Pancreas (tissue), 10 donors: ENCODE data around the gene CFAP69. TPM values are rescaled to one million over a fixed set of nuclear protein-coding genes. Genes with fewer than 3 reads are reported as not detected.
"Not testable (repeated sequence)": the region's sequence is repeated elsewhere in the genome, so short reads cannot be mapped to it uniquely, and the experiment has no call there.

ENCODE experiments used
- ATAC-seq, 4 donors: fragments of 200-7000 bp; cut with Tn5 transposase; one replicate each; pipeline versions ENCODE4 v1.8.0 to v1.9.1; 2020; ENCODE audit warnings: mild to moderate bottlenecking in 4 of 4, moderate library complexity in 4 of 4
- DNase-seq, 6 donors: peaks; one replicate each; pipeline ENCODE4 v3.0.0-alpha.2; 2020
- FAIRE-seq: peaks from 2 replicates; lab custom pipeline; 2012; peaks lifted over from hg19 to GRCh38; lab: Jason Lieb, UNC
- H3K27ac ChIP-seq, 4 donors: fragments of 200-600 bp; sonication (generic); 1 replicate in 3 of 4; 2 replicates in 1 of 4; pipeline versions ENCODE4 v1.5.0 to v1.8.0; 2020
- H3K27me3 ChIP-seq, 4 donors: fragments of 200-600 bp; one replicate each; pipeline ENCODE4 v1.8.0; 2021
- H3K36me3 ChIP-seq, 3 donors: fragments of 200-600 bp; sonication (generic) in 1 of 3; one replicate each; pipeline versions ENCODE4 v1.5.0 to v1.8.0; 2020 to 2021
- H3K4me1 ChIP-seq, 3 donors: fragments of 200-600 bp; one replicate each; pipeline ENCODE4 v1.8.0; 2021
- H3K4me3 ChIP-seq, 4 donors: fragments of 200-600 bp; sonication (generic) in 2 of 4; one replicate each; pipeline versions ENCODE4 v1.5.0 to v1.8.0; 2020 to 2021
- H3K9me3 ChIP-seq, 4 donors: fragments of 200-600 bp; one replicate each; pipeline ENCODE4 v1.8.0; 2021
- WGBS, 2 donors: extraction: QIAGEN DNeasy Blood & Tissue Kit; methylation state at CpG; one replicate each; pipeline ENCODE4 v1.1.7; 2013; 5-methylcytosine and 5-hydroxymethylcytosine counted together
- intact Hi-C, 3 donors: fragments of 100-400 bp; cut with DNase I; formaldehyde crosslinking; loops; one replicate each; pipeline versions ENCODE4 v1.11.1 to v1.14.2; 2022
- polyA plus RNA-seq, 2 donors: library from polyadenylated mRNA; stranded (reverse); fragments of 200-250 nt; gene quantifications; one replicate each; pipeline ENCODE4 v1.2.3, GENCODE V29; 2013
- total RNA-seq, 6 donors: library from RNA; stranded (reverse); fragmentation: NEBNext Ultra II Directional in 4 of 6; extraction: Animal tissue kit (Norgen Biotek cat#: 25700) in 4 of 6; gene quantifications; one replicate each; pipeline versions ENCODE4 v1.2.1 to v1.2.4, GENCODE V29; 2021 to 2023
- TF ChIP-seq, protein P1 (sequence below), 4 donors: fragments of 200-600 bp; sonication (generic) in 3 of 4; IDR thresholded peaks; one replicate each; pipeline versions ENCODE4 v1.5.0 to v1.8.0; 2021; ENCODE audit warnings: antibody characterized with exemption in 4 of 4
- donor health status: healthy with polysubstance abuse.
- donor health status: DM: no; HTN: no; CAD: no; lungs with moderate emphysema.
- donor health status: DM: no; HTN: no; CAD: no.
- donor health status: control.
- donor health status: control.
- donor health status: Bipolar disorder and iron deficiency.
- donor health status: DM: yes; HTN: yes; CAD: no.
- donor health status: DM: no; HTN: no; CAD: no.
- donor health status: DM: no; HTN: no; CAD: no.
- donor health status: DM: yes; HTN: yes; CAD: no.

CFAP69 gene
- total and polyA plus RNA-seq, 8 donors, result 2.6 to 12.8 (median 4.1) TPM

DNA sequence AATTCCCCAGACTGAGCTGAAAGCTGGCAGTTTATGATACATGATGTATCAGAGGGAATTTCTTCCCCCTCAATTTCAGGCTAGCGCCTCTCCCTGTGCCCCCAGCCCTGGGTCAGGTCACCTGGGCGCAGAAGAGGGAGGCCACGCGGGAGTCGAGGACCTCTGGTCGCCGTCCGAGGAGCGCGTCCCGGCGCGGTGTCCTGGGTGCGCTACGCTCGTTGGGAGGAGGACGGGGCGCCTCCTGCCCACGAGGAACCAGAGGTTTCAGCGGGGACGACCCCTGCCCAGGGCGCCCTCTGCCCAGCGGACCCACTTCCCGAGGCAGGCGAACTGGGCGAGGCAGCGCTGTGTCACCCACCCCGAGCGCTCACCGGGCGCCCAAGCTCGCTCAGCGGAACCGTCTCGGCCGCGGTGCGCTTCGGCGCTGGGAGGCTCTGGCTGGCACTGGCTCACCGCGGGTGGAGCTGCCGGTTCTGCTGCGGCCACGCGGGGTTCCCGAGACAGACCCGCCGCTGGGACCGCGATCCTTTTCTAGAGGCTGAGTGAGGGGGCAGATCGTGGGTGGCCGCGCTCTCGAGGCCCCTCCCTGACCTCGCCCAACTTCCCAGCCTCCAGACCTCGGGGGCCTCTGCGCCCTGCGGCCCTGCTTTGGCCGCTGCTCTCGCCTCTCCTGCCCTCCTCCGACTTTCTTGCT, 76.0 kb downstream of the CFAP69 start, which contains the start of gene FAM237B:
FAM237B (minus strand) TSS at position 504 of the 694 bp plus-strand sequence. CDS start 1,556 bp downstream, outside the sequence.
- H3K27me3 ChIP-seq, result peaks cover 0 to 28% (median 1%) of the 10 kb centered on the region in 4 donors
- peak within 1 kb of the TSS in 3 of 4 donors; percentile 20 to 34 (median 23) for H3K4me3 ChIP-seq
- H3K9me3 ChIP-seq, result no peaks in the 10 kb centered on the region
- ATAC-seq (peak; percentile 35 to 70 (median 64)), DNase-seq (peak in 2 of 6 donors; percentile 65 to 69), FAIRE-seq (no peak)
- 1 to 3% methylated on average over 53 to 62 of the region's 62 CpGs for WGBS, 2 donors
- intact Hi-C loops, result no loop called here
- no peaks in the 10 kb centered on the region for H3K36me3 ChIP-seq
- peaks cover 0 to 6% (median 0%) of the 10 kb centered on the region in 3 donors for H3K4me1 ChIP-seq
- H3K27ac ChIP-seq, result no peak within 1 kb of the TSS
- TF ChIP-seq, protein P1, sequence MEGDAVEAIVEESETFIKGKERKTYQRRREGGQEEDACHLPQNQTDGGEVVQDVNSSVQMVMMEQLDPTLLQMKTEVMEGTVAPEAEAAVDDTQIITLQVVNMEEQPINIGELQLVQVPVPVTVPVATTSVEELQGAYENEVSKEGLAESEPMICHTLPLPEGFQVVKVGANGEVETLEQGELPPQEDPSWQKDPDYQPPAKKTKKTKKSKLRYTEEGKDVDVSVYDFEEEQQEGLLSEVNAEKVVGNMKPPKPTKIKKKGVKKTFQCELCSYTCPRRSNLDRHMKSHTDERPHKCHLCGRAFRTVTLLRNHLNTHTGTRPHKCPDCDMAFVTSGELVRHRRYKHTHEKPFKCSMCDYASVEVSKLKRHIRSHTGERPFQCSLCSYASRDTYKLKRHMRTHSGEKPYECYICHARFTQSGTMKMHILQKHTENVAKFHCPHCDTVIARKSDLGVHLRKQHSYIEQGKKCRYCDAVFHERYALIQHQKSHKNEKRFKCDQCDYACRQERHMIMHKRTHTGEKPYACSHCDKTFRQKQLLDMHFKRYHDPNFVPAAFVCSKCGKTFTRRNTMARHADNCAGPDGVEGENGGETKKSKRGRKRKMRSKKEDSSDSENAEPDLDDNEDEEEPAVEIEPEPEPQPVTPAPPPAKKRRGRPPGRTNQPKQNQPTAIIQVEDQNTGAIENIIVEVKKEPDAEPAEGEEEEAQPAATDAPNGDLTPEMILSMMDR (IDR thresholded peaks at IDR 0.05), result no peak

DNA sequence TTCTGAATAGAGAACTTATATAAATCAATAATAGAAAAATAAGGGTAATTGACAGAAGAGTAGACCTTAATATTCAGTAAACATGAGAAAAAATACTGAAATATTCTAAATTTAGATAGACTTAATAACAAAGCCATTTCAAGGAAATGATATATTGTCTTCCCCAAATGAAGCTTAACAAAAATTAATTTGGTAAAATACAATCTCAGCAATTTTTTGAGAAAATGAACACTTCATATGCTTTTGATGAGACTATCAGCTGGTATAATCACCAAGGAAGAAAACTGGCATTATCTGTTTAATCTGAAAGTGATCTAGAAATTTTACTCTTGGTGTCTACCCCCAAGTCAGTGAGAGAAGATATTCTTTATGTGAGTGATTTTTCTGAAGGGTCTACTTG, 77.9 kb downstream of the CFAP69 start:
- Histone ChIP-seq H3K27ac (no peak overlapping the region), H3K27me3 (peaks cover 0 to 28% (median 1%) of the 10 kb centered on the region in 4 donors), H3K36me3 (no peaks in the 10 kb centered on the region), H3K9me3 (no peaks in the 10 kb centered on the region), H3K4me1 (peaks cover 0 to 6% (median 0%) of the 10 kb centered on the region in 3 donors), H3K4me3 (no peak overlapping the region)
- TF ChIP-seq, protein P1 (IDR thresholded peaks at IDR 0.05), result no peak
- intact Hi-C loops, result no loop called here
- no peak for DNase-seq
- FAIRE-seq, result no peak
- no peak for ATAC-seq

DNA sequence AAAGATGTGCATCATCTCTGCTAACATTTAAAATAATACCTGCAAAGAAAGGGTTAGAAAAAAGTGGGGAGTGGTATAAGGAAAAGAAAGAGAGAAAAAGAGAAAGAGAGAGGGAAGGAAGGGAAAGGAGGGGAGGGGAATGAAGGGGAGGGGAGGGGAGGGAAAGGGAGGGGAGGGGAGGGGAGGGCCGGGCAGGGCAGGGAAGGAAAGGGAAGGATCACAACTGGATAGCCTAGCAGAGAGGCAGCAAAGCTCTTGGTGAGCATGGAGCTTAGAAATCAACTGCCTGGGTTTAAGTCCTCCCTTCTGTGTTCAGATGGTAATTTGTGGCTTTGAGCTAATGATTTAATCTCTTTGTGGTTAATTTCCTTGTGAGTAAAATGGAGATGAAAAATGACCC, 81.5 kb downstream of the CFAP69 start:
- FAIRE-seq, result no peak
- 10 to 38% methylated on average over 1 of the region's 1 CpG for WGBS, 2 donors
- Histone ChIP-seq H3K36me3 (no peaks in the 10 kb centered on the region), H3K4me3 (no peak overlapping the region), H3K27me3 (peaks cover 0 to 10% (median 1%) of the 10 kb centered on the region in 4 donors), H3K4me1 (no peaks in the 10 kb centered on the region), H3K9me3 (no peaks in the 10 kb centered on the region), H3K27ac (no peak overlapping the region)
- intact Hi-C loops, result no loop called here
- TF ChIP-seq, protein P1 (IDR thresholded peaks at IDR 0.05), result no peak
- no peak for DNase-seq
- ATAC-seq, result no peak

DNA sequence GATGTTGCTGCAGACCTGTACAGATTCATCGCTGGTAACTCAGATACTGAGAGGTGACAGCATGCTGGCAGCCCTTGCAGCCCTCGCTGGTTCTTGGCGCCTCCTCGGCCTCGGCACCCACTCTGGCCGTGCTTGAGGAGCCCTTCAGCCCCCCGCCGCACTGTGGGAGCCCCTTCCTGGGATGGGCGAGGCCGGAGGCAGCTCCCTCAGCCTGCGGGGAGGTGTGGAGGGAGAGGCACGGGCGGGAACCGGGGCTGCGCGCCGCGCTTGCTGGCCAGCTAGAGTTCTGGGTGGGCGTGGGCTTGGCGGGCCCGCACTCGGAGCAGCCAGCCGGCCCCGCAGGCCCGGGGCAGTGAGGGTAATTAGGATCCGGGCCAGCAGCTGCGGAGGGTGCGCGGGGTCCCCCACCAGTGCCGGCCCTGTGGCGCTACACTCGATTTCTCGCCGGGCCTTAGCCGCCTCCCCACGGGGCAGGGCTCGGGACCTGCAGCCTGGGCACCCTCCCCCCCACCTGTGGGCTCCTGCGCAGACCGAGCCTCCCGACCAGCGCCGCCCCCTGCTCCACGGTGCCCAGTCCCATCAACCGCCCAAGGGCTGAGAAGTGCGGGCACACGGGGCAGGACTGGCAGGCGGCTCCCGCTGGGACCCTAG, 89.3 kb downstream of the CFAP69 start:
- WGBS, 2 donors, result 91% methylated on average over 47 to 48 of the region's 48 CpGs

DNA sequence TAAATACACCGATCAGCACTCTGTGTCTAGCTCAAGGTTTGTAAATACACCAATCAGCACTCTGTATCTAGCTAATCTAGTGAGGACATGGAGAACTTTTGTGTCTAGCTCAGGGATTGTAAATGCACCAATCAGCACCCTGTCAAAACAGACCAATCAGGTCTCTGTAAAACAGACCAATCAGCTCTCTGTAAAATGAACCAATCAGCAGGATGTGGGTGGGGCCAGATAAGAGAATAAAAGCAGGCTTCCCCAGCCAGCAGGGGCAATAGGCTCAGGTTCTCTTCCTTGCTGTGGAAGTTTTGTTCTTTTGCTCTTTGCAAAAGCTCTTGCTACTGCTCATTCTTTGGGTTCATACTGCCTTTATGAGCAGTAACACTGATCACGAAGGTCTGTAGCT, 90.0 kb downstream of the CFAP69 start:
- H3K36me3 ChIP-seq, ATAC-seq, intact Hi-C loops, H3K27me3 ChIP-seq, H3K27ac ChIP-seq, DNase-seq, H3K9me3 ChIP-seq, H3K4me1 ChIP-seq, H3K4me3 ChIP-seq, FAIRE-seq: not testable (repeated sequence)
- 73 to 79% methylated on average over 2 of the region's 2 CpGs for WGBS, 2 donors

More for the DNA sequence above, 89.3 kb downstream of the CFAP69 start:
- intact Hi-C loops, result no loop called here
- Histone ChIP-seq H3K4me3 (no peak overlapping the region), H3K27me3 (no peaks in the 10 kb centered on the region), H3K4me1 (no peaks in the 10 kb centered on the region), H3K27ac (no peak overlapping the region), H3K9me3 (no peaks in the 10 kb centered on the region), H3K36me3 (no peaks in the 10 kb centered on the region)
- DNase-seq (peak in 1 of 6 donors; percentile 66), ATAC-seq (no peak), FAIRE-seq (no peak)
- TF ChIP-seq, protein P1 (IDR thresholded peaks at IDR 0.05), result no peak
